ENCODE results near the gene CFAP46. TPM values are rescaled to one million over a fixed set of nuclear protein-coding genes. Genes with fewer than 3 reads are reported as not detected.

The CFAP46 gene
- polyA plus RNA-seq, 3 donors, result 0.07 TPM; not detected in 2

DNA sequence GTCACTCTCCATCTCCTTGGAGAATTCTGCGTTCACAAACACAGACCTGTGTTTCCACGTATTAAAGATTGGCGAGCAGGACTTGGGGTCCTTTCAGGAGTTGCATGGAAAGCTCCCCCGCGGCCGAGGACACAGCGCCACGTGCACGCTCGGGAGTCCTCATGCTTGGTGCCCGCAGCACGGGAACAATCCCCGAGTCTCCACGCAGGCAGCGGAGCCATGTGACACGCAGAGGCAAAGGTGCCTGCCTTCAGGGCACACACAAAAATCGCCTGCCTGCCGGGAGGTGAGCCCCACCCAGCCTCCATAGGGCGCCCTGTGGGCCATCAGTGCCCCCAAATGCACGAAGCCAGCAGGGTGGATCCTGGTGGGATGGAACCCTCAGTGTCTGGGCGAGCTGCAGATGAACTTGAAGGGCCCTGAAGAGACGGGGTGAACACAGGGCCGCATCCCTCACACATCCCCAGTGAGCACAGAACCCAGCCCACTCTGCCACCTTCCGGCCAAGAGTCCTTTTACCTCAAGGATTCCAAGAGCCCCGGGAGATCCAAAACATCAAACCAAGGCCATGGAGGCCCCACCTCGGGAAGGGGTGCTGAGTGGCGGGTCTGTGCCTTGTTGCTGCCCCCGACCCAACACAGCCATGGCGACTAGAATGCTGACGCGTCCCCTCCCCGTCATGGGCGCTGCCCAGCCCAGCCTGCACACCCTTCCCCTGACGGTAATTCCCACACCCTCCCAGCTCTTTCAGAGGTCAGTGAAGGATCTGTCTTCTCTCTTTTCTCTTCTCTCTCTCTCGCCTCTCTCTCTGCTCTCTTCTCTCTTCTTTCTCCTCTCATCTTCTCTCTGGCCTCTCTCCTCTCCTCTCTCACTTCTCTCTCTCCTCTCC is 55.9 kb downstream of the CFAP46 start:
- no peaks in the 10 kb centered on the region for H3K36me3 ChIP-seq (replicated peaks in 1 of 2; ENCODE audit: control insufficient read depth in 1 of 2, insufficient read depth in 2 of 2, low read length in 2 of 2)
- H4K20me1 ChIP-seq (ENCODE audit: insufficient read depth, low read length), result no peaks in the 10 kb centered on the region
- H3K79me2 ChIP-seq (ENCODE audit: insufficient read depth, low read length), result no peaks in the 10 kb centered on the region
- no peaks in the 10 kb centered on the region for H3K27me3 ChIP-seq (ENCODE audit: control insufficient read depth in 2 of 2, insufficient read depth in 2 of 2, low read length in 2 of 2)
- H3K4me1 Mint-ChIP-seq, result no peaks in the 10 kb centered on the region
- H3K36me3 Mint-ChIP-seq, result no peaks in the 10 kb centered on the region
- no peak overlapping the region for H3K9ac ChIP-seq (ENCODE audit: insufficient read depth, low read length, poor library complexity, severe bottlenecking)
- no peak overlapping the region for H3K4me3 Mint-ChIP-seq
- no peak overlapping the region for H3K27ac ChIP-seq (ENCODE audit: low read depth in 1 of 2, low read length in 2 of 2)
- H3K9me3 Mint-ChIP-seq, result peaks cover 0 to 3% (median 0%) of the 10 kb centered on the region in 7 donors
- H3K4me1 ChIP-seq (ENCODE audit: control insufficient read depth in 1 of 2, insufficient read depth in 2 of 2, low read length in 2 of 2), result no peaks in the 10 kb centered on the region
- H2AFZ ChIP-seq (ENCODE audit: insufficient read depth, low read depth, low read length, poor library complexity, severe bottlenecking), result no peak overlapping the region
- WGBS (ENCODE audit: insufficient coverage), result 80% methylated on average over 34 of the region's 35 CpGs
- no peak for DNase-seq
- H3K4me3 ChIP-seq (replicated peaks in 1 of 3; ENCODE audit: low read depth in 2 of 3, low read length in 3 of 3), result no peak overlapping the region
- intact Hi-C loops (cut with micrococcal nuclease), result no loop called here
- peaks cover 0 to 10% (median 4%) of the 10 kb centered on the region in 3 donors for H3K27me3 Mint-ChIP-seq (ENCODE audit: low read depth in 3 of 3)
- TF ChIP-seq, protein P1, sequence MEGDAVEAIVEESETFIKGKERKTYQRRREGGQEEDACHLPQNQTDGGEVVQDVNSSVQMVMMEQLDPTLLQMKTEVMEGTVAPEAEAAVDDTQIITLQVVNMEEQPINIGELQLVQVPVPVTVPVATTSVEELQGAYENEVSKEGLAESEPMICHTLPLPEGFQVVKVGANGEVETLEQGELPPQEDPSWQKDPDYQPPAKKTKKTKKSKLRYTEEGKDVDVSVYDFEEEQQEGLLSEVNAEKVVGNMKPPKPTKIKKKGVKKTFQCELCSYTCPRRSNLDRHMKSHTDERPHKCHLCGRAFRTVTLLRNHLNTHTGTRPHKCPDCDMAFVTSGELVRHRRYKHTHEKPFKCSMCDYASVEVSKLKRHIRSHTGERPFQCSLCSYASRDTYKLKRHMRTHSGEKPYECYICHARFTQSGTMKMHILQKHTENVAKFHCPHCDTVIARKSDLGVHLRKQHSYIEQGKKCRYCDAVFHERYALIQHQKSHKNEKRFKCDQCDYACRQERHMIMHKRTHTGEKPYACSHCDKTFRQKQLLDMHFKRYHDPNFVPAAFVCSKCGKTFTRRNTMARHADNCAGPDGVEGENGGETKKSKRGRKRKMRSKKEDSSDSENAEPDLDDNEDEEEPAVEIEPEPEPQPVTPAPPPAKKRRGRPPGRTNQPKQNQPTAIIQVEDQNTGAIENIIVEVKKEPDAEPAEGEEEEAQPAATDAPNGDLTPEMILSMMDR (IDR thresholded peaks at IDR 0.05), result no peak
- H3K27ac Mint-ChIP-seq, result peak overlapping the region in 1 of 7 donors; percentile 30
- H3K4me2 ChIP-seq (replicated peaks; ENCODE audit: extremely low read depth, low read length, poor library complexity, severe bottlenecking), result no peak overlapping the region
- H3K9me3 ChIP-seq (replicated peaks in 1 of 2; ENCODE audit: control insufficient read depth in 1 of 2, insufficient read depth in 1 of 2, low read length in 2 of 2), result no peaks in the 10 kb centered on the region

- Mint-ChIP-seq H3K27ac (no peak overlapping the region), H3K27me3 (ENCODE audit: low read depth in 3 of 3) (peaks cover 0 to 9% (median 4%) of the 10 kb centered on the region in 3 donors), H3K36me3 (no peaks in the 10 kb centered on the region), H3K4me3 (no peak overlapping the region), H3K4me1 (no peaks in the 10 kb centered on the region), H3K9me3 (peaks cover 0 to 3% (median 0%) of the 10 kb centered on the region in 7 donors)
- intact Hi-C loops (cut with micrococcal nuclease), result no loop called here
- Histone ChIP-seq H4K20me1 (ENCODE audit: insufficient read depth, low read length) (no peaks in the 10 kb centered on the region), H3K79me2 (ENCODE audit: insufficient read depth, low read length) (no peaks in the 10 kb centered on the region), H3K9ac (ENCODE audit: insufficient read depth, low read length, poor library complexity, severe bottlenecking) (no peak overlapping the region), H3K4me3 (replicated peaks in 1 of 3; ENCODE audit: low read depth in 2 of 3, low read length in 3 of 3) (no peak overlapping the region), H3K4me2 (replicated peaks; ENCODE audit: extremely low read depth, low read length, poor library complexity, severe bottlenecking) (no peak overlapping the region), H3K9me3 (replicated peaks in 1 of 2; ENCODE audit: control insufficient read depth in 1 of 2, insufficient read depth in 1 of 2, low read length in 2 of 2) (no peaks in the 10 kb centered on the region), H3K27me3 (ENCODE audit: control insufficient read depth in 2 of 2, insufficient read depth in 2 of 2, low read length in 2 of 2) (no peaks in the 10 kb centered on the region), H2AFZ (ENCODE audit: insufficient read depth, low read depth, low read length, poor library complexity, severe bottlenecking) (no peak overlapping the region), H3K4me1 (ENCODE audit: control insufficient read depth in 1 of 2, insufficient read depth in 2 of 2, low read length in 2 of 2) (no peaks in the 10 kb centered on the region), H3K36me3 (replicated peaks in 1 of 2; ENCODE audit: control insufficient read depth in 1 of 2, insufficient read depth in 2 of 2, low read length in 2 of 2) (no peaks in the 10 kb centered on the region), H3K27ac (ENCODE audit: low read depth in 1 of 2, low read length in 2 of 2) (no peak overlapping the region)
- 87% methylated on average over 29 of the region's 31 CpGs for WGBS (ENCODE audit: insufficient coverage)
- TF ChIP-seq, protein P1 (IDR thresholded peaks at IDR 0.05), result no peak
- DNase-seq, result no peak
These were observed 56.7 kb downstream of the CFAP46 start for GRCh38 chr10:132885451-132886210.

Data from CD14-positive monocyte (primary cell).